WTC11 (cell line): ENCODE measurements around the gene LCLAT1. TPM values are rescaled to one million over a fixed set of nuclear protein-coding genes. Genes with fewer than 3 reads are reported as not detected.

Experiments used
- ATAC-seq: fragments of 200-7000 bp; cut with Tn5 transposase; 2 replicates; pipeline ENCODE4 v1.10.0; 2021; ENCODE audit warnings: mild to moderate bottlenecking, moderate library complexity
- CTCF ChIA-PET: fragments of 300-600 bp; sonication (Branson Sonifier 250); formaldehyde crosslinking; loops from one replicate; lab custom pipeline; 2021; ENCODE audit warnings: antibody characterized with exemption; lab: Charles Lee
- POLR2A ChIA-PET: fragments of 350-600 bp; sonication (Branson Sonifier 250); formaldehyde crosslinking; loops from one replicate; lab custom pipeline; 2021; ENCODE audit warnings: antibody characterized with exemption; lab: Charles Lee
- DNase-seq: peaks from one replicate; pipeline ENCODE4 v3.0.0; 2021; ENCODE audit warnings: low spot score
- H3K27ac Mint-ChIP-seq: 2 replicates; pipeline ENCODE4 v1.8.0; 2021; ENCODE audit warnings: mixed read lengths
- H3K27me3 Mint-ChIP-seq: 2 replicates; pipeline ENCODE4 v1.8.0; 2021; ENCODE audit warnings: low read depth, mild to moderate bottlenecking, moderate library complexity, mixed read lengths
- H3K36me3 Mint-ChIP-seq: 2 replicates; pipeline ENCODE4 v1.8.0; 2021; ENCODE audit warnings: mixed read lengths
- H3K4me1 Mint-ChIP-seq: 2 replicates; pipeline ENCODE4 v1.8.0; 2022; ENCODE audit warnings: mixed read lengths
- H3K4me3 Mint-ChIP-seq: 2 replicates; pipeline ENCODE4 v1.8.0; 2021; ENCODE audit warnings: mild to moderate bottlenecking, moderate library complexity, mixed read lengths
- H3K9me3 Mint-ChIP-seq: 2 replicates; pipeline ENCODE4 v1.8.0; 2021; ENCODE audit warnings: mixed read lengths
- ATF1 ChIP-seq: sonication (generic); formaldehyde crosslinking; IDR thresholded peaks from 2 replicates; pipeline ENCODE4 v1.8.1; 2023; ENCODE audit warnings: mild to moderate bottlenecking, moderate library complexity, missing genetic modification reagents
- CREM ChIP-seq: sonication (generic); formaldehyde crosslinking; IDR thresholded peaks from 2 replicates; pipeline ENCODE4 v1.8.1; 2022; ENCODE audit warnings: mild to moderate bottlenecking, missing genetic modification reagents, moderate library complexity
- ETV6 ChIP-seq: sonication (generic); formaldehyde crosslinking; IDR thresholded peaks from 2 replicates; pipeline ENCODE4 v1.8.1; 2022; ENCODE audit warnings: mild to moderate bottlenecking, missing genetic modification reagents
- GABPB1 ChIP-seq: sonication (generic); formaldehyde crosslinking; IDR thresholded peaks from 2 replicates; pipeline ENCODE4 v1.8.1; 2023; ENCODE audit warnings: mild to moderate bottlenecking, missing genetic modification reagents
- MXD4 ChIP-seq: fragments of 250-450 bp; sonication (Bioruptor Pico); IDR thresholded peaks from 2 replicates; pipeline ENCODE4 v1.8.0; 2021; ENCODE audit warnings: mild to moderate bottlenecking, moderate library complexity, borderline replicate concordance
- NFYB ChIP-seq: sonication (generic); formaldehyde crosslinking; conservative IDR thresholded peaks from 2 replicates; pipeline ENCODE4 v1.8.0; 2022; ENCODE audit warnings: low read depth, missing genetic modification reagents
- SMAD4 ChIP-seq: sonication (generic); formaldehyde crosslinking; IDR thresholded peaks from 2 replicates; pipeline ENCODE4 v1.8.0; 2022; ENCODE audit warnings: mild to moderate bottlenecking, missing genetic modification reagents
- SOX15 ChIP-seq: fragments of 250-450 bp; sonication (Bioruptor Pico); IDR thresholded peaks from 2 replicates; pipeline ENCODE4 v1.9.0; 2021; ENCODE audit warnings: mild to moderate bottlenecking
- TCF7 ChIP-seq: sonication (generic); formaldehyde crosslinking; IDR thresholded peaks from 2 replicates; pipeline ENCODE4 v1.8.0; 2022; ENCODE audit warnings: mild to moderate bottlenecking, low read depth, missing genetic modification reagents, moderate library complexity
- TEAD4 ChIP-seq: sonication (generic); formaldehyde crosslinking; IDR thresholded peaks from 2 replicates; pipeline ENCODE4 v1.8.0; 2022; ENCODE audit warnings: mild to moderate bottlenecking, missing genetic modification reagents
- TP53 ChIP-seq: sonication (generic); formaldehyde crosslinking; IDR thresholded peaks from 2 replicates; pipeline ENCODE4 v1.8.1; 2023; ENCODE audit warnings: mild to moderate bottlenecking, missing genetic modification reagents
- ZBTB21 ChIP-seq: sonication (generic); formaldehyde crosslinking; IDR thresholded peaks from 2 replicates; pipeline ENCODE4 v1.8.1; 2023; ENCODE audit warnings: mild to moderate bottlenecking, missing genetic modification reagents, borderline replicate concordance
- total RNA-seq: library from RNA; stranded (reverse); gene quantifications from 3 replicates; pipeline ENCODE4 v1.2.3, GENCODE V29; 2021
- TF ChIP-seq, protein P1 (sequence below): sonication (generic); formaldehyde crosslinking; IDR thresholded peaks from 2 replicates; pipeline ENCODE4 v1.8.1; 2022; ENCODE audit warnings: mild to moderate bottlenecking, missing genetic modification reagents, moderate library complexity, borderline replicate concordance
- TF ChIP-seq, protein P2 (sequence below): fragments of 250-450 bp; sonication (Bioruptor Pico); conservative IDR thresholded peaks from 2 replicates; pipeline ENCODE4 v1.9.0; 2021; ENCODE audit warnings: mild to moderate bottlenecking
- TF ChIP-seq, protein P3 (sequence below): sonication (generic); formaldehyde crosslinking; IDR thresholded peaks from 2 replicates; pipeline ENCODE4 v1.8.0; 2022; ENCODE audit warnings: mild to moderate bottlenecking, missing genetic modification reagents
- TF ChIP-seq, protein P4 (sequence below): sonication (generic); formaldehyde crosslinking; IDR thresholded peaks from 2 replicates; pipeline ENCODE4 v1.8.0; 2022; ENCODE audit warnings: mild to moderate bottlenecking, missing genetic modification reagents
- TF ChIP-seq, protein P5 (sequence below): sonication (generic); formaldehyde crosslinking; IDR thresholded peaks from 2 replicates; pipeline ENCODE4 v1.8.1; 2023; ENCODE audit warnings: mild to moderate bottlenecking, missing genetic modification reagents, moderate library complexity
- TF ChIP-seq, protein P6 (sequence below): sonication (generic); formaldehyde crosslinking; IDR thresholded peaks from 2 replicates; pipeline ENCODE4 v1.8.0; 2023; ENCODE audit warnings: missing genetic modification reagents
- TF ChIP-seq, protein P7 (sequence below): fragments of 250-450 bp; sonication (Bioruptor Pico); IDR thresholded peaks from 2 replicates; pipeline ENCODE4 v1.9.0; 2021; ENCODE audit warnings: mild to moderate bottlenecking, borderline replicate concordance
- TF ChIP-seq, protein P8 (sequence below): sonication (generic); formaldehyde crosslinking; IDR thresholded peaks from 2 replicates; pipeline ENCODE4 v1.8.0; 2022; ENCODE audit warnings: missing genetic modification reagents

LCLAT1 gene
- total RNA-seq, 1 experiment from 2014 or later = 22.3 TPM

DNA sequence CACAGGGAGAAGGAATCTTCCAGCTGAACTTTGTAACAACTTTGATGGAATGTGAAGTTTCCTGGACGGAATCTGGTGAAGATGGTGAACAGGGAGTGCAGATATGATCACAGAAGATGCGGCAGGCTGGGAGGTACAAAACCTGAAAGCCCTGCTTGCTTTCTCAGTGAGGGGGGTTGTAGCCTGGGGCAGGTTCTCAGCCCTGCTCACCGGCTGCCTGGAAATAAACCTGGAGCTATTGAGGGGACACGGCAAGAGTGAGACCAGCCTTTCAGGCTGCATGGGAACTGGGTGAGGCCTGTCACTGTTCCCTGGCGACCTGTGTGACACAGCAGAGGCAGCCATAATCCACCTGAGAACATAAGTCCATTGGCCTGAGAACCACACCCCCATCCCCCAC is 174.8 kb downstream of the LCLAT1 start:
- H3K4me3 Mint-ChIP-seq = no peak overlapping the region
- H3K36me3 Mint-ChIP-seq = peaks cover 12% of the 10 kb centered on the region; the same call in 1 of the 2 replicates
- no peak for ATAC-seq

DNA sequence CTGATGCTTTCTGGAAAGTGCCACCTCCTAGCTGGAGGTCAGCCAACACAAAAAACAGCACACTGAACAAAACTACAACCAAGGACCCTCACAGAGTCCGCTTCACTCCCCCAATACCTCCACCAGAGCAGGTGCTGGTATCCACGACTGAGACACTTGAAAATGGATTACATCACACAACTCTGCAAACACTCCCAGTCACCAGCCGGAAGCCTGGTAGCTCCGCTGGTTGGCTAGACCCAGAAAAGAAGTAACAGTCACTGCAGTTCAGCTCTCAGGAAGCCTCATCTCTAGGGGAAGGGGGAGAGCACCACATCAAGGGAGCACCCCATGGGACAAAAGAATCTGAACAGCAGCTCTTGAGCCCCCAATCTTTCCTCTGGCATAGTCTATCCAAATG is 175.4 kb downstream of the LCLAT1 start:
- CTCF ChIA-PET = interaction anchor here (0.7 to 1.6 kb wide), 3 partner anchors 20 to 383 kb away, joined by 3 to 4 read pairs (median 3); no protein-coding TSS in a partner anchor
- Mint-ChIP-seq H3K4me1 (peaks cover 16% of the 10 kb centered on the region), H3K9me3 (0 out of 2 replicates have a peak, but pooled peaks cover 3% of the 10 kb centered on the region), H3K27me3 (no peaks in the 10 kb centered on the region), H3K4me3 (no peak overlapping the region), H3K36me3 (peaks cover 12% of the 10 kb centered on the region; the same call in 1 of the 2 replicates), H3K27ac (no peak overlapping the region; the same call in 1 of the 2 replicates)
- DNase-seq (no peak), ATAC-seq (no peak)
- POLR2A ChIA-PET = interaction anchor here (1.2 kb wide), 1 partner anchor 29 kb away, joined by 3 read pairs; no protein-coding TSS in a partner anchor
- TF ChIP-seq, protein P1, sequence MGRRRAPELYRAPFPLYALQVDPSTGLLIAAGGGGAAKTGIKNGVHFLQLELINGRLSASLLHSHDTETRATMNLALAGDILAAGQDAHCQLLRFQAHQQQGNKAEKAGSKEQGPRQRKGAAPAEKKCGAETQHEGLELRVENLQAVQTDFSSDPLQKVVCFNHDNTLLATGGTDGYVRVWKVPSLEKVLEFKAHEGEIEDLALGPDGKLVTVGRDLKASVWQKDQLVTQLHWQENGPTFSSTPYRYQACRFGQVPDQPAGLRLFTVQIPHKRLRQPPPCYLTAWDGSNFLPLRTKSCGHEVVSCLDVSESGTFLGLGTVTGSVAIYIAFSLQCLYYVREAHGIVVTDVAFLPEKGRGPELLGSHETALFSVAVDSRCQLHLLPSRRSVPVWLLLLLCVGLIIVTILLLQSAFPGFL (CRISPR knock-in tag) = no peak
- TF ChIP-seq, protein P2, sequence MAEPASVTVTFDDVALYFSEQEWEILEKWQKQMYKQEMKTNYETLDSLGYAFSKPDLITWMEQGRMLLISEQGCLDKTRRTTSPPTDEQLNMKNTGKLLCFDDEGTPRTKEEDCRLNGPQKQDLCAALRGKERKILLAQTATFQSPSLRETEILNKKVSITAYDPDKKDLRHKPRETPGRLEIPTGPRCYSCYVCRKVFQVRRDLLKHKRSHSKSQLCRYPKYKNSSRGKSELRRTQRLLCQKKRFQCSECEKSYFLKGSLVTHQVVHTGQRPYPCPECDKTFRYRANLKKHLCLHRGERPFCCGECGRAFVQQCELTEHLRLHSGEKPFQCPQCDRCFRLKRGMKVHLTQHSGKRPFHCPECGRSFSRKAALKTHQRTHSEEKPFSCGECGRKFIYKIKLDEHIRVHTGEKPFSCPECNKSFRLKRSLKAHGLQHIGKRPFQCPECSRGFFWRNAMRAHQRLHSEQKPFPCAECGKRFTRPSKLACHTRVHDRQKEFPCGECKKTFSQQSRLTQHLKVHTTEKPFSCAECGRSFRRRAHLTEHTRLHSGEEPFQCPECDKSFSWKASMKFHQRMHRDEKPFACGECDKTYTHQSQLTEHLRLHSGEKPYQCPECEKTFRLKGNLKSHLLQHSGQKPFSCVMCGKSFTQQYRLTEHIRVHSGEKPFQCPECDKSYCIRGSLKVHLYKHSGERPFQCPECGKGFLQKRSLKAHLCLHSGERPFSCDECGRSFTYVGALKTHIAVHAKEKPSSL (CRISPR knock-in tag) = no peak
- TF ChIP-seq TCF7 (CRISPR knock-in tag) = no peak
- TF ChIP-seq, protein P3, sequence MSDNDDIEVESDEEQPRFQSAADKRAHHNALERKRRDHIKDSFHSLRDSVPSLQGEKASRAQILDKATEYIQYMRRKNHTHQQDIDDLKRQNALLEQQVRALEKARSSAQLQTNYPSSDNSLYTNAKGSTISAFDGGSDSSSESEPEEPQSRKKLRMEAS = no peak
- TF ChIP-seq TP53 (CRISPR knock-in tag) = no peak
- no peak for TF ChIP-seq SOX15 (CRISPR knock-in tag)
- no peak for TF ChIP-seq SMAD4 (CRISPR knock-in tag)
- no peak for TF ChIP-seq CREM
- no peak for TF ChIP-seq ETV6

More for the DNA sequence above, 174.8 kb downstream of the LCLAT1 start:
- Mint-ChIP-seq H3K9me3 (0 out of 2 replicates have a peak, but pooled peaks cover 3% of the 10 kb centered on the region), H3K27ac (no peak overlapping the region)
- DNase-seq = no peak
- TF ChIP-seq, protein P4, sequence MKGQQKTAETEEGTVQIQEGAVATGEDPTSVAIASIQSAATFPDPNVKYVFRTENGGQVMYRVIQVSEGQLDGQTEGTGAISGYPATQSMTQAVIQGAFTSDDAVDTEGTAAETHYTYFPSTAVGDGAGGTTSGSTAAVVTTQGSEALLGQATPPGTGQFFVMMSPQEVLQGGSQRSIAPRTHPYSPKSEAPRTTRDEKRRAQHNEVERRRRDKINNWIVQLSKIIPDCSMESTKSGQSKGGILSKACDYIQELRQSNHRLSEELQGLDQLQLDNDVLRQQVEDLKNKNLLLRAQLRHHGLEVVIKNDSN (CRISPR knock-in tag) = no peak
- TF ChIP-seq ATF1 (CRISPR knock-in tag) (no peak), MXD4 (no peak), TEAD4 (CRISPR knock-in tag) (no peak), NFYB (no peak), ZBTB21 (CRISPR knock-in tag) (no peak), GABPB1 (CRISPR knock-in tag) (no peak)
- TF ChIP-seq, protein P5, sequence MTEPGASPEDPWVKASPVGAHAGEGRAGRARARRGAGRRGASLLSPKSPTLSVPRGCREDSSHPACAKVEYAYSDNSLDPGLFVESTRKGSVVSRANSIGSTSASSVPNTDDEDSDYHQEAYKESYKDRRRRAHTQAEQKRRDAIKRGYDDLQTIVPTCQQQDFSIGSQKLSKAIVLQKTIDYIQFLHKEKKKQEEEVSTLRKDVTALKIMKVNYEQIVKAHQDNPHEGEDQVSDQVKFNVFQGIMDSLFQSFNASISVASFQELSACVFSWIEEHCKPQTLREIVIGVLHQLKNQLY = no peak
- TF ChIP-seq, protein P6, sequence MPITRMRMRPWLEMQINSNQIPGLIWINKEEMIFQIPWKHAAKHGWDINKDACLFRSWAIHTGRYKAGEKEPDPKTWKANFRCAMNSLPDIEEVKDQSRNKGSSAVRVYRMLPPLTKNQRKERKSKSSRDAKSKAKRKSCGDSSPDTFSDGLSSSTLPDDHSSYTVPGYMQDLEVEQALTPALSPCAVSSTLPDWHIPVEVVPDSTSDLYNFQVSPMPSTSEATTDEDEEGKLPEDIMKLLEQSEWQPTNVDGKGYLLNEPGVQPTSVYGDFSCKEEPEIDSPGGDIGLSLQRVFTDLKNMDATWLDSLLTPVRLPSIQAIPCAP (CRISPR knock-in tag) = no peak
- TF ChIP-seq, protein P7, sequence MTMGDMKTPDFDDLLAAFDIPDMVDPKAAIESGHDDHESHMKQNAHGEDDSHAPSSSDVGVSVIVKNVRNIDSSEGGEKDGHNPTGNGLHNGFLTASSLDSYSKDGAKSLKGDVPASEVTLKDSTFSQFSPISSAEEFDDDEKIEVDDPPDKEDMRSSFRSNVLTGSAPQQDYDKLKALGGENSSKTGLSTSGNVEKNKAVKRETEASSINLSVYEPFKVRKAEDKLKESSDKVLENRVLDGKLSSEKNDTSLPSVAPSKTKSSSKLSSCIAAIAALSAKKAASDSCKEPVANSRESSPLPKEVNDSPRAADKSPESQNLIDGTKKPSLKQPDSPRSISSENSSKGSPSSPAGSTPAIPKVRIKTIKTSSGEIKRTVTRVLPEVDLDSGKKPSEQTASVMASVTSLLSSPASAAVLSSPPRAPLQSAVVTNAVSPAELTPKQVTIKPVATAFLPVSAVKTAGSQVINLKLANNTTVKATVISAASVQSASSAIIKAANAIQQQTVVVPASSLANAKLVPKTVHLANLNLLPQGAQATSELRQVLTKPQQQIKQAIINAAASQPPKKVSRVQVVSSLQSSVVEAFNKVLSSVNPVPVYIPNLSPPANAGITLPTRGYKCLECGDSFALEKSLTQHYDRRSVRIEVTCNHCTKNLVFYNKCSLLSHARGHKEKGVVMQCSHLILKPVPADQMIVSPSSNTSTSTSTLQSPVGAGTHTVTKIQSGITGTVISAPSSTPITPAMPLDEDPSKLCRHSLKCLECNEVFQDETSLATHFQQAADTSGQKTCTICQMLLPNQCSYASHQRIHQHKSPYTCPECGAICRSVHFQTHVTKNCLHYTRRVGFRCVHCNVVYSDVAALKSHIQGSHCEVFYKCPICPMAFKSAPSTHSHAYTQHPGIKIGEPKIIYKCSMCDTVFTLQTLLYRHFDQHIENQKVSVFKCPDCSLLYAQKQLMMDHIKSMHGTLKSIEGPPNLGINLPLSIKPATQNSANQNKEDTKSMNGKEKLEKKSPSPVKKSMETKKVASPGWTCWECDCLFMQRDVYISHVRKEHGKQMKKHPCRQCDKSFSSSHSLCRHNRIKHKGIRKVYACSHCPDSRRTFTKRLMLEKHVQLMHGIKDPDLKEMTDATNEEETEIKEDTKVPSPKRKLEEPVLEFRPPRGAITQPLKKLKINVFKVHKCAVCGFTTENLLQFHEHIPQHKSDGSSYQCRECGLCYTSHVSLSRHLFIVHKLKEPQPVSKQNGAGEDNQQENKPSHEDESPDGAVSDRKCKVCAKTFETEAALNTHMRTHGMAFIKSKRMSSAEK (CRISPR knock-in tag) = no peak
- TF ChIP-seq, protein P8, sequence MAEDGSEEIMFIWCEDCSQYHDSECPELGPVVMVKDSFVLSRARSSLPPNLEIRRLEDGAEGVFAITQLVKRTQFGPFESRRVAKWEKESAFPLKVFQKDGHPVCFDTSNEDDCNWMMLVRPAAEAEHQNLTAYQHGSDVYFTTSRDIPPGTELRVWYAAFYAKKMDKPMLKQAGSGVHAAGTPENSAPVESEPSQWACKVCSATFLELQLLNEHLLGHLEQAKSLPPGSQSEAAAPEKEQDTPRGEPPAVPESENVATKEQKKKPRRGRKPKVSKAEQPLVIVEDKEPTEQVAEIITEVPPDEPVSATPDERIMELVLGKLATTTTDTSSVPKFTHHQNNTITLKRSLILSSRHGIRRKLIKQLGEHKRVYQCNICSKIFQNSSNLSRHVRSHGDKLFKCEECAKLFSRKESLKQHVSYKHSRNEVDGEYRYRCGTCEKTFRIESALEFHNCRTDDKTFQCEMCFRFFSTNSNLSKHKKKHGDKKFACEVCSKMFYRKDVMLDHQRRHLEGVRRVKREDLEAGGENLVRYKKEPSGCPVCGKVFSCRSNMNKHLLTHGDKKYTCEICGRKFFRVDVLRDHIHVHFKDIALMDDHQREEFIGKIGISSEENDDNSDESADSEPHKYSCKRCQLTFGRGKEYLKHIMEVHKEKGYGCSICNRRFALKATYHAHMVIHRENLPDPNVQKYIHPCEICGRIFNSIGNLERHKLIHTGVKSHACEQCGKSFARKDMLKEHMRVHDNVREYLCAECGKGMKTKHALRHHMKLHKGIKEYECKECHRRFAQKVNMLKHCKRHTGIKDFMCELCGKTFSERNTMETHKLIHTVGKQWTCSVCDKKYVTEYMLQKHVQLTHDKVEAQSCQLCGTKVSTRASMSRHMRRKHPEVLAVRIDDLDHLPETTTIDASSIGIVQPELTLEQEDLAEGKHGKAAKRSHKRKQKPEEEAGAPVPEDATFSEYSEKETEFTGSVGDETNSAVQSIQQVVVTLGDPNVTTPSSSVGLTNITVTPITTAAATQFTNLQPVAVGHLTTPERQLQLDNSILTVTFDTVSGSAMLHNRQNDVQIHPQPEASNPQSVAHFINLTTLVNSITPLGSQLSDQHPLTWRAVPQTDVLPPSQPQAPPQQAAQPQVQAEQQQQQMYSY (CRISPR knock-in tag) = no peak
- TF ChIP-seq, all 79 proteins: peak for 0
- CTCF ChIA-PET = interaction anchor here (1.0 to 1.6 kb wide), 2 partner anchors 90 to 383 kb away, joined by 3 to 4 read pairs; no protein-coding TSS in a partner anchor
- Mint-ChIP-seq H3K27me3 (no peaks in the 10 kb centered on the region), H3K4me1 (peaks cover 10% of the 10 kb centered on the region)
- POLR2A ChIA-PET = interaction anchor here (1.2 kb wide), 1 partner anchor 30 kb away, joined by 3 read pairs; no protein-coding TSS in a partner anchor
